ENCODE data around the gene ADD3.

The ADD3 gene

DNA sequence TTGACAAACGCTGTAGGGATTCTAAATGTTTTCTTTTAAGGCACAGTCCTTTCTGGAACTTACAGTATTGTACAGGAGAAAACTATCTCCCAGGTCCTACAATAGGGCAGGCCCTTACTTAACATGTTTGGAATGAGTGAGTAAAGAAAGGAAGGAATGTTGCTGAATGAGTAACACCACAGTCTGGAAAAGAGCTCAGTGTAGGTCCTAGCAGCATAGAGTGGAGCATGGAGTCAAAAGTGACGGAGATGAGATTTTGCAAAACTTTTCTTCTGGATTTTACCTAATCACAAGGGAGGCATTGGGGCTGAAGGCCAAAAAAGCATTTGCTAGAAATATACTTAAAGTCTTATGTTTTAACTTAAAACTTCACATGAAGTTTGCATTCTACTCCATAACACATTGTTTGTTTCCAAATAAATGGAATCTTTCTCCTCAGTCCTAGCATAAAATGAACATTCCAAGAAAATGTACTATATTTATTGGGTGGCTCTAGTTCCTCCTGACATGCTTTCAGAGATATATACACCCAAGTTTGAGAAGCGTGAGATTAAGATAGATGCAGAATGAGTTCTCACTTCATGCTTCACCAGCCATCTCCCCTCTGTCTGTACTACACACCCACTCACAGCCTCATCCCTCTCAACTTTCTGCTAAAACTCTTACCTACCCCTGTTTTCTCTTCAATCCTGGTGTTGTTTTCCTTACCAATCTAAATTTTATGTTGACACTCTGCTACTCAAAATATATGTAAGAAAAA, 20.2 kb upstream of the ADD3 start:
- H3K4me3 ChIP-seq (ENCODE audit: low read length) = no peak overlapping the region
- TF ChIP-seq ZNF274 (IDR thresholded peaks at IDR 0.05; ENCODE audit: low read depth, low read length) = no peak; the same call in 1 of the 2 replicates

DNA sequence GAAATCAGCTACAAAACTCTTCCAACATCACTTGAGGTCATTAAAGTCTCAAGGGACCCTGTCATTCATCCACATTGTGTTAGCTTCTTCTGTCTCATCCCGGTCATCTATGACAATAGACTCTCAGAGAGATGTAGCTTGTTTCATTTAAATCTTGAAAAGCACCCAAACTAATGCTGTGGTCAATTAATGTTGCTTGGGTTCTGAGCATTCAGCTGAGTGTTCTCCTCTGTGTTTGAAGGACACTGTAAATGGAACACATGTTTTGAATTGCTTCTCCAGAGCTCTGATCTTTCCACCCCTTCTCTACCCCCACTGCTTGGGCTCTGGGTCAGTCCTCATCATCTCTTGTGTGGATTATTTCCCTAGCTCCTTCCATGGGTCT, 19.6 kb upstream of the ADD3 start:
- no peak for TF ChIP-seq ZNF274 (IDR thresholded peaks at IDR 0.05; ENCODE audit: low read depth, low read length)
- H3K4me3 ChIP-seq (ENCODE audit: low read length) = no peak overlapping the region

DNA sequence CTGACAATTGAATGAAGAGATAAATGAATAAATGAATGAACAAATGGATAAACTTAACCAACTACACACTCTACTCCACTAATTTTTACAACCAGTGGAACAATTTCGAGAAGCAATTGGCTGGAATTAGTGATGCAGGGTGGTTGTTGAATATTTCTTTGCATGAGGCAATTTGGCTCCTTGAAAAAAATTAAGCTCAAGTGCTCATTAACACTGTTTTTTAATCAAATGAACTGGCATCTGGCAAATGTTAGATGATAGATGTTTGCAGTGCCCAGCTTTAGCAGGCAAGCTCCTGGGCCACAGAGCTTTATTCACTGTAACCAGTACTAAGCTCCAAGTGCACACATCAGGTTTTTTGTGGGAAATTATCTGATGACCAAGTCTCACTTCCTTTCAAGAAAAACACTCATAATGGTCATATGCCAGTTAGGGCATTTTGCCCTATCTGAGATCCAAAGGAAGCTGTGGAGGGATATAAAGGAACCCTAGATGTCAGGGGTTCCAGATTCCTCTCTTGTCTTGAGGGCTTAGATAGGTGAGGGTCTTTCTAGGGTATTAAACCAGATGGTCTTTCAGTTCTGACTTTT, 16.4 kb upstream of the ADD3 start:
- H3K4me3 ChIP-seq (ENCODE audit: low read length) = no peak overlapping the region
- TF ChIP-seq ZNF274 (IDR thresholded peaks at IDR 0.05; ENCODE audit: low read depth, low read length) = no peak

DNA sequence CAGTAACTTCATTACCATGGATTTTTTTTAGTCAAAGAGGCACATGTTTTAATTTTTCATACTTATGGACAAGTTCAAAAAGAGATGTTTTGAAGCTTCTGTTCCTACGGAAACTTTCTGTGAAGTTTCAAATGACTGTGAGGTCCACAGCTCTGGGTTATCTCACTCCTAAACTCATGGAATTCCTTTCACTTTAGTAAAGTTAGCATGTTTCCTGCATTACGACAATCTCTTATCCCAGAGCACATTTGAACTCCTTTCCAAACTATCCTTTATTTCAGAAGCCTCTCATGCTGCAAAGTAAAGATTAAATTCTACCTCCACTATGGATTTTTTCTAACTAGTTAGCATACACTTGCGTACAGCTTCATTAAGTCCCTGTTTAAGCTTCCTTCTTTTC, 15.3 kb upstream of the ADD3 start:
- no peak for TF ChIP-seq ZNF274 (IDR thresholded peaks at IDR 0.05; ENCODE audit: low read depth, low read length)
- H3K4me3 ChIP-seq (ENCODE audit: low read length) = no peak overlapping the region

DNA sequence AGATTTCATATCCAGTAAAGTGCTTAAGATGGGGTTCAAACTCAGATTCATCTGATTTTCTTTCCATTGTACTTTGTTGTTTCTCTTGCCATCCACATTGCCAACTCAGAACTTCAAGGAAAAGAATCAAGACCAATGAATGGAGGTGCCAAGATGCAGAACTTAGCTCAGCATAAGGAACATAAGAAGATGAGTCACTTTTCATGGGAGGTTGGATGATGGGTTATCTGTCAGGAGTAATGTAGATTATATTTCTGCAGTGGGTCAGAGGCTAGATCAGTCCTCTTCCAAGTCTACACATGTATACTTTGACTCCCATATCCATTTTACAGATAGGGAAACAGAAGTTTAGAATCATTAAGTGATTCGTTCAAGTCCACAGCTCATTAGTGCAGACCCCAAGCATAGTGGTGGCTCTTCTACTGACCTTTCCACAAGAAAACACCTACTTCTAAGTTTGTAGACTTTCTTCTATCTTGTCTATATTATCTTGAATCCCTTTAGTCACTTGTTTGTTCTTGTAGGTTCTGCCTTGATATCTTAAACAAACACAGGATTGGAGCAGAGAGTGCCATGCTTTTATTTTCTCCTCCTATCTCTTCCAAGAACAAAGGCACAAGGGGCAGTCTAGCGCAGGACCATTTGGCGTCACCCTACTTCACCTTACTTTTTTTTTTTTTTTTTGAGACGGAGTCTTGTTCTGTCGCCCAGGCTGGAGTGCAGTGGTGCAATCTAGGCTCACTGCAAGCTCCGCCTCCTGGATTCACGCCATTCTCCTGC, 14.0 kb upstream of the ADD3 start:
- TF ChIP-seq ZNF274 (IDR thresholded peaks at IDR 0.05; ENCODE audit: low read depth, low read length) = no peak
- H3K4me3 ChIP-seq (ENCODE audit: low read length) = no peak overlapping the region

DNA sequence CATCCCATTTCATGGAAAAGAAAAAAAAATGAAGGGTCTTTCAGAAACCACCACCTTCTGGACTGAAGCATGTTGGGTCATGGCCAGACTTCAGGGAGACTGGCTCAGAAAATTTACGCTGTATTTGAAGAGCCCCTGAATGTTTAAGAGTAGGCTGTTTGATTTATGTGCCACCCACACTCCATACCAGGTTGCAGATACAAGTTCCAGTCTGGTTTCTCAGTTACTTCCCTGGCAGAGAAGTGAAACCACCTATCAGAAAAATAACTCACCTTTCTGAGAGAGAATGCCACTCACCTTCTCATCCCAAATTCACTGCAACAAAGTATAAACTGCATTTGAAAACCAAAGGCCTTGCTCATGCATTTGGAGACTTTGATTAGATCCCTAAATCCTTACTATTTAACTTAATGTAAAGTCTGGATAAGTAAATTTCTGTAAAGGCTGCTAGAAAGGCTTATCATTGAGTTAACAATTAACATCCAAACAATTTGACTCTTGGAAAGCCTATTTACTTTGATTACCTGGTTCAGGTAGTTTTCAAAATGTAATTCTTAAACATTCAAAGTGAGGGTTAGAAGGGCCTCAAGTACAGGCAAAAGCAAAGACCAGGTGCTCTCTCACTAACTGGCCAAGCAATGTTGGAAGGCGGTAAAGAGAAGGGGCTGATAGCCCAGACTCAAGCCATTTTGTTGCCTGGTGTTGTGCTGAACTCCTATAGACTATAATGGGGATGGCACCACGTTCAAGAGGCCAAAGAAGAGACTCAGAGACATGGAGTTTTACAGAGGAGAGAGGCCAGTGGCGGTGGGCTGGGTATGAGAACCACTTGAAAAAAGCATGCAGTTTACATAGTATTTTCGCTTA, 12.8 kb upstream of the ADD3 start:
- no peak for TF ChIP-seq ZNF274 (IDR thresholded peaks at IDR 0.05; ENCODE audit: low read depth, low read length)

DNA sequence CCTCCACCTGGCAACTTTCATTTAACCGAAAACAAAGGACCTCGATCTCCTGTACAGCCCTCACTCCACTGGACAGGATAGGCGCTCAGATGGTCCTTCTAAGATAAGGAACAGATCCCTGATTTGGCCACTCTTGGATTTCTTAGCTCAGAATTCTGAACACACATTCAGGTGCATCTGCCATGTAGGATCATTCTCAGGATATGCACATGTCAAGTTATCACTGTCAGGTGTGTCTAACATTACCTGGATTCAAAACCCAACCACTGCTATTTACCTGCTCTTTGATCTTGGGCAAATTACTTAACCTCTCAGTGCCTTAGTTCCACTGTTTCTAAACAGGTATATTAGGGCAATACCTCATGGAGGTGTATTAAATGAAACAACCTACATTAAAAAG, 12.2 kb upstream of the ADD3 start:
- TF ChIP-seq ZNF274 (IDR thresholded peaks at IDR 0.05; ENCODE audit: low read depth, low read length) = no peak
- H3K4me3 ChIP-seq (ENCODE audit: low read length) = no peak overlapping the region

More for the DNA sequence above, 12.8 kb upstream of the ADD3 start:
- no peak overlapping the region for H3K4me3 ChIP-seq (ENCODE audit: low read length)

DNA sequence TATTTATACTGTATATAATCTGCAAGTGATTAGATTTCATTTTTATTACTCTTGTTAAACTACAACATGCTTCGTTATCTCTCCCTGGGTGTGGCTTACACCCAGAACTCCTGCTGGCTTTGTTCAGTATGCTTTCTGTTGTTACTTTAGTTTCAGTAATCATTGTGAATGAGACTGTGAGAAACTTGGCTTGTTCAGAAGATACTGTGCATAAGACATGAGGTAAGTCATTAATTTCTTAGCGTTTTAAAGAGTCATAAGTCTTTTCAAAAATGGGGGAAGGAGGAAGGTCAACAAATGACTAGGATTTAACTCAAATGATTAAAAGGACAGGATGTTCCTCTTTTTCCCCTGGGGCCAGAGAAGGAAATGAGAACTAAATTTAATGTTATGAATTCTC, 11.6 kb upstream of the ADD3 start:
- TF ChIP-seq ZNF274 (IDR thresholded peaks at IDR 0.05; ENCODE audit: low read depth, low read length) = no peak
- no peak overlapping the region for H3K4me3 ChIP-seq (ENCODE audit: low read length)

DNA sequence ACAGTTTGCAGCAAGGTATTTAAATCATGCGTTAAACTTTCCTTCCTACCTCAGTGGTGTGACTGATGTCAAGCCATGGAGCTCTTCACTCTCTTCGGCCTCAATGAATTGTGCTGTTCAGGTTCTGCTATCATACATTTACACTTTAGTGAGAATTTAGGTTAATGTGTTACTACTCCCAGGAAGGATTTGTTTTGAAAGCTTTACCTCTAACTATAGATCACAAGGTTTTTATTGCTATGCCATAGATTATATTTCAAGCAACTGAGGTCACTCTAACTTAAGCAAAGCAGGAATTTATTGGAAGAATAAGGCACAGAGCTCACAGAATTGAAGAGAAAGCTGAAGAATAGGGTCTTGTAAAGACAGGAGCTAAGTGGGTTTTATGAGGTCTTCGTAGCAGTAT, 11.0 kb upstream of the ADD3 start:
- no peak overlapping the region for H3K4me3 ChIP-seq (ENCODE audit: low read length)
- no peak for TF ChIP-seq ZNF274 (IDR thresholded peaks at IDR 0.05; ENCODE audit: low read depth, low read length)

DNA sequence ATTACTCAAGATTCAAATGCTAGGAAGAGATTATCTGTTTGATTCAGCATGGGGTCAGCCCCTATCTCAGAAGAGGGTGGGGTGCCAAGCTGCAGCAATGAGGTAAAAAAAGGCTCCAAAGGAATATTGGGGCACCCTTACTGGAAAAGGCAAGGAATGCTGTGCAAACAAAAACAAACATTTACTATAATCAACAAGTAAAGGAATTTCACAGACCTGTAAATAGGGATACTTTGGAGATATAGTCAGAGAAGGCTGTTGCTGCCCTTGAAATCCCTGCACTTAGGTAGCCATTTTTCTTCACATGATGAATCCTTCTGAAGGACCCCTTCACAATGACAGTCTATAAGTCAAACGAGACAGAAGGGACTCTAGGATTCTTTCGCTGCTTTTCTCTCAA, 10.6 kb upstream of the ADD3 start:
- no peak overlapping the region for H3K4me3 ChIP-seq (ENCODE audit: low read length)
- no peak for TF ChIP-seq ZNF274 (IDR thresholded peaks at IDR 0.05; ENCODE audit: low read depth, low read length)

DNA sequence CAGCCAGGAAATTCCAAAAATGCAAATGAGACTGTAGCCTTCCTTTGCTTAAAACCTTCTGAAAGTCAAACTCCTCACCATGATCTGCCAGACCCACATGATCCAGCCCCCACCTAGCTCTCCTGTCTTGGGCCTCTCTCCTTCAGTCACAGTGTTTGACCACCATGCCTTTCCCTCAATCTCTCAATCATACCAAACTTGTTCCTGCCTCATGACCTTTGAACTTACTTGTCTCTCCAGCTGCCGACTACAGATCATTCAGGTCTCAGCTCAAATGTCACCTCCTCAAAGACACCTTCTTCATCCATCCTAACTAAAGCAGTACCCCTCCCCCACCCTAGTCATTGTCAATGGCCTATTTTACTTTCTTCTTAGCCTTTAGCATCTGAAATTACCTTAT, 9.3 kb upstream of the ADD3 start:
- H3K4me3 ChIP-seq (ENCODE audit: low read length) = no peak overlapping the region

DNA sequence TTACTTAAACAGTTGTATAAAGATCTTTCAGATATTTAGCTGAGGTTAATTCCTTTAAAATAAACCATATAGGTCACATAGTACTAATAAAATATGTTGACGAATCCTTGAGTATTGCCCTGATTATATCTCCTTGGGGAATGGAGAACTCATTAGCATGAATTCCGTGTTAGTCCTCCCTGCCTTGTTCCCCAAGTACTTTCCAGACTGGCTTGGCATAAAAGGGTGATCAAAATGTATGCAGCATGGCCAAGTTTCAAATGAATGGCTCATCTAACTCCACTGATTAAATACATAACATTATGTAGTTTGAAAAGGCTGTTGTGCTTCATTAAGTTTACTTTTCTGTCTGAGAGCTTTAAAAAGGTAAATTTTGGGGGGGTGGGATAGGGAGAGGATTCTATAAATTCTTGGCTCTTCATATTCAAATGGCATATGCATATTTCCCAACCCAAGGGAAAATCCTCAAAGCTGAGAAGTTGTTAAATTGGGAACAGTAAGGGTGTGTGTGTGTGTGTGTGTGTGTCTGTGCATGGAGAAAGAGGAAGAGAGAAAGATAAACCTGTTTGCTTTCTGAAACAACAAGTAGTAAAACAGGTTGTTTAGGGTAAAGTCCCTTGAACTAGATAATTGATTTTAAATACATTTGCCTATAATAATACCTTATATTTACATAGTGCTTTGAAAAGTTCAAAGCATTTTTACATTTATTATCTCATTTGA, 4.8 kb upstream of the ADD3 start:
- no peak for TF ChIP-seq ZNF274 (IDR thresholded peaks at IDR 0.05; ENCODE audit: low read depth, low read length)
- H3K4me3 ChIP-seq (ENCODE audit: low read length) = no peak overlapping the region

More for the DNA sequence above, 9.3 kb upstream of the ADD3 start:
- no peak for TF ChIP-seq ZNF274 (IDR thresholded peaks at IDR 0.05; ENCODE audit: low read depth, low read length)

DNA sequence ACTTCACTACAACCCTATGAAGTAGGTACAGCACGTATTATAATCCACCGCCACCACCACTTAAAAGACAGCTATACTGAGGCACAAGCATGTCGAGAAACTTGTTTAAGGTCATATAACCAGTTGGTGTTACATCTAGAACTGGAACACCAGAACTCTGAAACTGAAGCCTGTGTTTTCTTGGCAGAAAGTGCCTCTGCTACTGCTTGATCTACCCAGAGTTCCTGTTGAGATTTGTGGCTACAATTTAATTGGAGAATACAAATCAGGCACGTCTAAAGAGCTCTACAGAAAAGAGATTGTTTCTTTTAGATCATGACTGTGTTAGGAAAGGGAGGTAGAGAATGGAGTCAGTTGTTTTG, 4.3 kb upstream of the ADD3 start:
- H3K4me3 ChIP-seq (ENCODE audit: low read length) = no peak overlapping the region
- TF ChIP-seq ZNF274 (IDR thresholded peaks at IDR 0.05; ENCODE audit: low read depth, low read length) = no peak

Measured in GM08714 (cell line).